ENCODE measurements around the gene MMP27. TPM values are rescaled to one million over a fixed set of nuclear protein-coding genes. Genes with fewer than 3 reads are reported as not detected.

The MMP27 gene, protein sequence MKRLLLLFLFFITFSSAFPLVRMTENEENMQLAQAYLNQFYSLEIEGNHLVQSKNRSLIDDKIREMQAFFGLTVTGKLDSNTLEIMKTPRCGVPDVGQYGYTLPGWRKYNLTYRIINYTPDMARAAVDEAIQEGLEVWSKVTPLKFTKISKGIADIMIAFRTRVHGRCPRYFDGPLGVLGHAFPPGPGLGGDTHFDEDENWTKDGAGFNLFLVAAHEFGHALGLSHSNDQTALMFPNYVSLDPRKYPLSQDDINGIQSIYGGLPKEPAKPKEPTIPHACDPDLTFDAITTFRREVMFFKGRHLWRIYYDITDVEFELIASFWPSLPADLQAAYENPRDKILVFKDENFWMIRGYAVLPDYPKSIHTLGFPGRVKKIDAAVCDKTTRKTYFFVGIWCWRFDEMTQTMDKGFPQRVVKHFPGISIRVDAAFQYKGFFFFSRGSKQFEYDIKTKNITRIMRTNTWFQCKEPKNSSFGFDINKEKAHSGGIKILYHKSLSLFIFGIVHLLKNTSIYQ
- not detected in 2 replicates for total RNA-seq

DNA sequence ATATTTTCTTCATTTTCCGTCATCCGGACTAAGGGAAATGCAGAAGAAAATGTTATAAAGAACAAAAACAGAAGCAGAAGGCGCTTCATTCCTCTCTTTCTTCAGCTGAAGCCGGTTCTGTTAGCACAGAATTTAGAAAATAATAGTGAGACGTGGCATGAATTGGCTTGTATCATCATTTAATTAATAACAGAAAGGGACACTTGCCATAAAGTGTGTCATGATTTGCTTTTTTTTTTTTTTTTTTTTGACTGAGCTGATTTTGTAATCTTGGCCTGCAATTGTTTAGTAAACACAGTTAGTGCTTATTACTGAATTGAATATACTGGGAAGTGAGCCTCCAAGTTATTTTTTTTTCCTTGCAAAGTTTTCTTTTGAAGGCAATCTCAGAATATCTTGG, at the start of gene MMP27:
MMP27 (minus strand) TSS at position 144 of the 400 bp plus-strand sequence; CDS start at position 89, 55 bp downstream.

DNA sequence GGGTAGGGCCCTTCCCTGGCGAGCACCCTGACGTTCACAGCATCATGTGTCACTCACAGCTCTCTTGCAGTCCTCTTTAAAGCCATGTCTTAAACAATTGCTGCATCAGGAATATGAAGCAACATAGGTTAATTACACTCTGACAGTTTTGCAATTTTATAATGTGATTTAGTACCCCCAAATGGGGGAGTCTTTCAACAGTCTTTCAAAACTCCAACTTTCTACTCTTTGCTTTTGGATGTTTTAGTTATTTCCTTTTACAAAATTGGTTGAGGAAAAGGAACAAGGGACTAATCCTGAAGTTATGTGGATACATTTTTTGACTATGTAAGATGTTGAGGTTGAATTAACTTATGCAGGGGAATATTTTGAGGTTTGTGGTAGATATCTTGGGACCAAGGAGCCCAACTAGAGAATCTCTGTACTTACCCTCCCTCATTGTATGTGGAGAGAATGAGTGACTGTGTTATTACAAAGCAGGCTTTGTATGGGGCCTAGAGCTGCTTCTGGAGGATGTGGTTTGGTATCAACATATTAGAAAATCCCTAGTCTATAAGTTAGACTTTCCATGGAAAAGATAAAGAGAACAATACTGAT, 19.4 kb upstream of the MMP27 start, which contains the start of gene MMP8:
MMP8 (minus strand) TSS at position 51 of the 597 bp plus-strand sequence. CDS start 99 bp downstream, outside the sequence.

Other genes with a start within 250 kb of the MMP27 start
- not detected in 2 replicates for gene MMP7, start 175.0 kb downstream of the MMP27 start, total RNA-seq
- gene MMP20, start 80.4 kb downstream of the MMP27 start, total RNA-seq, result not detected in 2 replicates
- gene MMP8, start 19.2 kb upstream of the MMP27 start, total RNA-seq, result 1.4 and 1.5 TPM in 2 replicates
- 1.3 and 2.1 TPM in 2 replicates for gene MMP10, start 74.9 kb upstream of the MMP27 start, total RNA-seq
- gene MMP1, start 92.4 kb upstream of the MMP27 start, total RNA-seq, result 47.9 and 122 TPM in 2 replicates
- gene MMP3, start 137.8 kb upstream of the MMP27 start, total RNA-seq, result 0.88 and 10.7 TPM in 2 replicates
- 0.18 and 1.2 TPM in 2 replicates for gene MMP12, start 169.2 kb upstream of the MMP27 start, total RNA-seq
- gene MMP13, start 250.0 kb upstream of the MMP27 start, total RNA-seq, result under 0.01 TPM in 1 of 2 replicates, not detected in the other

All from smooth muscle cell of the umbilical artery (primary cell).